Left lung (tissue), 10 donors: ENCODE results near the gene R3HDM2. TPM values are rescaled to one million over a fixed set of nuclear protein-coding genes. Genes with fewer than 3 reads are reported as not detected.

Source experiments
- ATAC-seq: fragments of 200-7000 bp; cut with Tn5 transposase; one replicate; pipeline ENCODE4 v1.9.1; 2020; ENCODE audit warnings: moderate library complexity
- DNase-seq, 4 donors: peaks; one replicate each; pipeline ENCODE4 v3.0.0-alpha.2; 2013 to 2020
- H3K27ac ChIP-seq, 2 donors: fragments of 200-600 bp; sonication (generic) in 1 of 2; one replicate each; pipeline versions ENCODE4 v1.5.0 to v1.8.0; 2020 to 2021
- H3K27me3 ChIP-seq, 2 donors: fragments of 200-600 bp; sonication (generic) in 1 of 2; one replicate each; pipeline versions ENCODE4 v1.5.0 to v1.8.0; 2020 to 2021
- H3K36me3 ChIP-seq, 2 donors: fragments of 200-600 bp; sonication (generic) in 1 of 2; one replicate each; pipeline versions ENCODE4 v1.5.0 to v1.8.0; 2020 to 2021
- H3K4me1 ChIP-seq, 2 donors: fragments of 200-600 bp; one replicate each; pipeline ENCODE4 v1.8.0; 2021
- H3K4me3 ChIP-seq, 2 donors: fragments of 200-600 bp; sonication (generic) in 1 of 2; one replicate each; pipeline versions ENCODE4 v1.5.0 to v1.8.0; 2020 to 2021; ENCODE audit warnings: mild to moderate bottlenecking in 1 of 2
- H3K9me3 ChIP-seq, 2 donors: fragments of 200-600 bp; sonication (generic) in 1 of 2; one replicate each; pipeline versions ENCODE4 v1.5.0 to v1.8.0; 2020 to 2021
- intact Hi-C, 2 donors: fragments of 100-400 bp; cut with DNase I; formaldehyde crosslinking; loops; one replicate each; pipeline versions ENCODE4 v1.11.2 to v1.14.2; 2022
- polyA plus RNA-seq, 6 donors: library from polyadenylated mRNA; unstranded; fragments of 120-200 nt; gene quantifications; one replicate each; pipeline ENCODE4 v1.2.1, GENCODE V29; 2013; ENCODE audit not compliant: insufficient read length in 6 of 6
- total RNA-seq, 2 donors: library from RNA; stranded (reverse); fragmentation: NEBNext Ultra II Directional; extraction: Animal tissue kit (Norgen Biotek cat#: 25700); gene quantifications; one replicate each; pipeline ENCODE4 v1.2.1, GENCODE V29; 2021
- TF ChIP-seq, protein P1 (sequence below), 2 donors: fragments of 200-600 bp; sonication (generic) in 1 of 2; IDR thresholded peaks; one replicate each; pipeline versions ENCODE4 v1.5.0 to v1.8.0; 2021; ENCODE audit warnings: antibody characterized with exemption in 2 of 2
- donor health status: DM: no; HTN: yes; CAD: no.
- donor health status: DM: no; HTN: no; CAD: no.

Gene R3HDM2
- total and polyA plus RNA-seq, 8 donors = 52.4 to 92.3 (median 79.8) TPM

DNA sequence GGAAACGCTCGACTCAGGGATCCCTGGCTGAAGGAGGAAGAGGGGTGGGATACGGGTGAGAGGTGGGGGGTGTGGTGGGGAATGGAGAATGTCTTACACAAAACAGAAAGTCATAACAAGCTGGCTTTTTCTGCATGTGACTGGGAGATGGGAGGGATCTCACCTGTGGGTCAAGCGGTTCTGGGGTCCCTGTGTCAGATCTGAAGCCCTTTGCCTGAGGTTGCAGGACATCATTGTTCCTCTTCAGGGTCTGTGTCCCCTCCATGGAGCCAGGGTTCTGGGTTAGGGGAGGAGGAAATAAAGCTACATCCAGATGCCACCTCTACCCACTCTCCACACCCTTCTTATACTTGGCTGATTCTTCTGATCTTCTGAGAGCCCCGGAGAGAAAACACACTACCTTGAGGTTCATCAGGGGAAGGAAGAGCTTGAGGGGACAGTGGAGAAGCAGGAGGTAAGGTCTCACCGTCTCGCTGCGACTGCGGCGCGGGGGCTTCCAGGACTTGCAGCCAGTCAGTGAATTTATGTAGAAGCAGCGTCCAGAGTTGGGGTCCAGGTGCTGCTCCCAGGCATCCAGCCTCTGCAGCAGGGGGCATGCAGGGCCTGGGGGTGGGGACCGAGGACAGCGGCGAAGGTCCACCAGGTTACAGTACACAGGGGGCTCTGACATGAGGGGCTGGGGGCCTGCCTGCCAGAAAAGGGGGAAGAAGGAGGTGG is 46.3 kb upstream of the R3HDM2 start:
- peak overlapping the region; percentile 71 to 95 for H3K27ac ChIP-seq
- DNase-seq = no peak
- H3K27me3 ChIP-seq = peaks cover 24 to 44% of the 10 kb centered on the region in 2 donors

DNA sequence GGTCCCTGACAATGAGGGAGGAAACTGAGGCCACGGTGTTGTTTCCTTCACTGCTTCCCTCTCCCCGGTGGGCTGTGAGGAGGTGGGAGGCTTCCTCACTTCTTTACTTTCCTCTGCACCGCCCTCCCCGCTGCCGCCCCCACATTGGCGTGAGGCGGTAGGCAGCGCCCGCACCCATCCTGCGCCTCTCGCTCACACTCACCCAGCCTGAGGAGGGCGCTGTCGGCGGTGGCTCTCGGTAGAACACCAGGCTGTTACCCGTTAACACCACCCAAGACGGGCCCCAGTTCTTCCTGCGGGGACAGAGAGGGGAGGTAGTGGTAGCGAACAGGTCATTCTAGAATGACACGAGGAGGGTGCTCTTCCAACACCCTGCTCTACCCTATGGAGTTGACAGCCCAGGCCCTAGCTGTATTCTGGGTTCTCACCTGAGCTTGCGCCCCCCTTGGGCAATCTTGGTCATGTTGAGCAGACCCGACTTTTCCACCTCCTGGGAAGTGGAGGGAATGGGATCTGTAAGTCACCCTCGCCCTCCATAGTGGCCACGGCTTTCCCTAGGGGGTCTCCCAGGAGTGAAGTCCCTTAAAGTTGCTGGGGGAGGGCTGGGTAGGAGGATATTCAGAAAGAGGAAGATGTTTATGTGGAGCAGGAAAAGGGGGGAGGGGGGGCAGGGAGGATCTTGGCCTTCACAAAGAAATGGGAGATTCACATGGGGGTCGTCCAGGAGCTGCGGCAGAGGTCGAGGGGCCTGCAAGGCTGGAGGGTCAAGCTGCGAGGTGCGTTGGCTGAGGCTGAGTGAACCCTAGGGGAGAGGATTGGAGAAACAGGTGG is 45.5 kb upstream of the R3HDM2 start:
- H3K9me3 ChIP-seq = no peaks in the 10 kb centered on the region
- H3K4me1 ChIP-seq = peaks cover 0 to 66% of the 10 kb centered on the region in 2 donors
- DNase-seq (peak in 2 of 4 donors; percentile 55 to 88), ATAC-seq (peak; percentile 27)
- TF ChIP-seq, protein P1, sequence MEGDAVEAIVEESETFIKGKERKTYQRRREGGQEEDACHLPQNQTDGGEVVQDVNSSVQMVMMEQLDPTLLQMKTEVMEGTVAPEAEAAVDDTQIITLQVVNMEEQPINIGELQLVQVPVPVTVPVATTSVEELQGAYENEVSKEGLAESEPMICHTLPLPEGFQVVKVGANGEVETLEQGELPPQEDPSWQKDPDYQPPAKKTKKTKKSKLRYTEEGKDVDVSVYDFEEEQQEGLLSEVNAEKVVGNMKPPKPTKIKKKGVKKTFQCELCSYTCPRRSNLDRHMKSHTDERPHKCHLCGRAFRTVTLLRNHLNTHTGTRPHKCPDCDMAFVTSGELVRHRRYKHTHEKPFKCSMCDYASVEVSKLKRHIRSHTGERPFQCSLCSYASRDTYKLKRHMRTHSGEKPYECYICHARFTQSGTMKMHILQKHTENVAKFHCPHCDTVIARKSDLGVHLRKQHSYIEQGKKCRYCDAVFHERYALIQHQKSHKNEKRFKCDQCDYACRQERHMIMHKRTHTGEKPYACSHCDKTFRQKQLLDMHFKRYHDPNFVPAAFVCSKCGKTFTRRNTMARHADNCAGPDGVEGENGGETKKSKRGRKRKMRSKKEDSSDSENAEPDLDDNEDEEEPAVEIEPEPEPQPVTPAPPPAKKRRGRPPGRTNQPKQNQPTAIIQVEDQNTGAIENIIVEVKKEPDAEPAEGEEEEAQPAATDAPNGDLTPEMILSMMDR (IDR thresholded peaks at IDR 0.05) = peak in 1 of 2 donors; percentile 37
- peaks cover 0 to 41% of the 10 kb centered on the region in 2 donors for H3K36me3 ChIP-seq
- intact Hi-C loops = no loop called here
- peak overlapping the region; percentile 71 to 95 for H3K27ac ChIP-seq
- peak overlapping the region; percentile 22 to 64 for H3K4me3 ChIP-seq
- peaks cover 24 to 49% of the 10 kb centered on the region in 2 donors for H3K27me3 ChIP-seq

More for the DNA sequence above, 46.3 kb upstream of the R3HDM2 start:
- Histone ChIP-seq H3K9me3 (no peaks in the 10 kb centered on the region), H3K4me3 (peak overlapping the region; percentile 22 to 64), H3K4me1 (peaks cover 0 to 66% of the 10 kb centered on the region in 2 donors), H3K36me3 (peaks cover 0 to 33% of the 10 kb centered on the region in 2 donors)
- intact Hi-C loops = no loop called here
- TF ChIP-seq, protein P1 (IDR thresholded peaks at IDR 0.05) = no peak
- no peak for ATAC-seq

DNA sequence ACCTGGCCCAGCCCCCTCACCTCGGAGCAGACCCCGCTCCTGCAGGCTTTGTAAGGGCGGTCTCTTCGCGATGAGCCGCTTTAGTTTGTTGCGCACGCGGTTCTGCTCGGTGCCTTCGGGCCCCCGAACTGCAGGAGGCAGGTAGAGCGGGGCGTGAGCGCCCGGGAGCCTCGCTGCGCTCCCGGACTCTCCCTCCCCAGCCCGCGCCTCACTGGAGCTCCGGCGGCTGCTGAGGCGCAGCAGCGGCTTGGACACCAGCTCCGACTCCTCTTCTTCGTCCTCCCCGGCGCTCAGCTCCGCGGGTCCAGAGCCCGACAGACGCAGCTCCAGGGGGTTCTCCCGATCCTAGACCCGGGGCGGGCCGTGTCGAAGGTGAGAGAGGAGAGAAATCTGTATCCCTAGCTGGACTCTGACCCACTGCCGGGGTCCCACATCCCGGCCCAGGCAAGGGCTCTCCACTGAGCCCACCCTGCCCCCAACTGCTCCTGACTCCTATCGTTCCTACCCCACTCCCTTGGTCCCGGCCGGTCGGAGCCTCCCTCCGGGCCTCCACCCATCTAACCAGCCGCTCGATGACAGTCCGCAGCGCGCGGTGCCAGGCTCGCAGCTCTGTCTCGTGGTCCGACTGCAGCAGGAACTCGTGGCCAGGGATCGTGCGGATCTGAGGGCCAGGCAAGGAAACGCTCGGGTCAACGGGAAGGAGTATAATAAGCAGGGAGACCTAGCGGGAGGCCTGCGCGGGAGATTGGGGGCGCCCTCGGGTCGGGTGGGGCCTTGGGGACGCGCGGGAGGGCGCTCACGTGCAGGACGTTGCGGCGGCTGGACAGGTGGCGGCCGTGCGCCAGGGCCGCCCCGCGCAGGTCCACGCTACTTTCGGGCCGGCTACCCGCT is 44.7 kb upstream of the R3HDM2 start:
- peaks cover 0 to 65% of the 10 kb centered on the region in 2 donors for H3K4me1 ChIP-seq
- no peaks in the 10 kb centered on the region for H3K9me3 ChIP-seq
- ATAC-seq = peak; percentile 35
- peak overlapping the region; percentile 9 to 64 for H3K4me3 ChIP-seq
- intact Hi-C loops = no loop called here
- DNase-seq = peak in 2 of 4 donors; percentile 56 to 86
- peak overlapping the region in 1 of 2 donors; percentile 95 for H3K27ac ChIP-seq
- peaks cover 24 to 53% of the 10 kb centered on the region in 2 donors for H3K27me3 ChIP-seq
- TF ChIP-seq, protein P1 (IDR thresholded peaks at IDR 0.05) = no peak
- peaks cover 0 to 50% of the 10 kb centered on the region in 2 donors for H3K36me3 ChIP-seq

DNA sequence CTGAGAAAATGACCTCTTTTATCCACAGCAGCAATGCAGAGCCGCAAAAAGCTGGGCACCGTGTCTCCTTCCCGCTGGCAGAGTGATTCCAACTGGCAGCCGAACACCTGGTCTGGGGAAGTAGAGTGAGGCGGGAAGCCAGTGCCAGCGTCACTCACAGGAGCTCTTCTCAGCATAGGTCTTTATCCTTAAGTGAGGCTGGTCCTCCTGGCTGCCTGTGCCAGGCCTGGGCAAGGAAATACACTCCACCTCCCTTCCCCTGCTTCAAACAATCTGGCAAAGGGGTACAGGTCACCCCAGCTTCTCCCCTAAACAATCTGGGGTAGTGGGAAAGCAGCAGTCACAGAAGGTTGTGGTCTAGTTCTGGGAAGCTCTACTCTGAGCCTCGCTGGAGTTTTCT is 44.0 kb upstream of the R3HDM2 start:
- Histone ChIP-seq H3K9me3 (no peaks in the 10 kb centered on the region), H3K4me3 (peak overlapping the region in 1 of 2 donors; percentile 64), H3K27me3 (peaks cover 24 to 55% of the 10 kb centered on the region in 2 donors), H3K4me1 (peaks cover 0 to 65% of the 10 kb centered on the region in 2 donors), H3K27ac (no peak overlapping the region), H3K36me3 (peaks cover 0 to 56% of the 10 kb centered on the region in 2 donors)
- ATAC-seq (no peak), DNase-seq (no peak)
- TF ChIP-seq, protein P1 (IDR thresholded peaks at IDR 0.05) = no peak
- intact Hi-C loops = no loop called here
